ENCODE data around the gene SHD.

SHD gene

GRCh38 chr19:4291184-4291732, 12.2 kb downstream of the SHD start:
- Histone ChIP-seq H3K4ac (ENCODE audit: low read depth, low read length) (no peak overlapping the region), H3K79me1 (ENCODE audit: low read length) (no peaks in the 10 kb centered on the region), H4K8ac (ENCODE audit: low read depth, low read length) (no peak overlapping the region), H4K12ac (ENCODE audit: low read depth, low read length) (no peak overlapping the region), H3K9ac (ENCODE audit: low read length) (no peak overlapping the region), H3K4me3 (ENCODE audit: low read depth, low read length) (no peak overlapping the region), H3K27ac (ENCODE audit: low read depth, low read length) (no peak overlapping the region), H2BK12ac (ENCODE audit: low read length) (no peak overlapping the region), H3K18ac (ENCODE audit: low read length) (no peak overlapping the region), H3K14ac (ENCODE audit: low read length) (no peak overlapping the region), H3K4me2 (ENCODE audit: low read length) (no peak overlapping the region), H3K9me3 (ENCODE audit: insufficient read depth, low read depth, low read length) (peaks cover 3% of the 10 kb centered on the region), H2AK5ac (ENCODE audit: low read length) (no peak overlapping the region), H2AFZ (ENCODE audit: insufficient read depth, low read length, poor library complexity) (no peak overlapping the region), H4K91ac (ENCODE audit: low read depth, low read length) (no peak overlapping the region), H3K27me3 (ENCODE audit: insufficient read depth, low read length) (no peaks in the 10 kb centered on the region), H3K23ac (ENCODE audit: low read length) (no peak overlapping the region), H3K36me3 (ENCODE audit: control insufficient read depth in 1 of 2, insufficient read depth in 2 of 2, low read length in 2 of 2) (no peaks in the 10 kb centered on the region), H2BK120ac (ENCODE audit: insufficient read depth, low read length, poor library complexity) (no peak overlapping the region), H2BK5ac (ENCODE audit: low read depth, low read length, poor library complexity) (no peak overlapping the region), H3K4me1 (ENCODE audit: control insufficient read depth in 1 of 2, insufficient read depth in 2 of 2, low read length in 2 of 2) (no peaks in the 10 kb centered on the region), H3K79me2 (ENCODE audit: control insufficient read depth, insufficient read depth, low read length, poor library complexity) (no peaks in the 10 kb centered on the region)
- no CpG with 5 or more reads among the region's 8 CpGs for WGBS (ENCODE audit: extremely low coverage, insufficient coverage, insufficient read length)
- no peak for DNase-seq

- no peak overlapping the region for H2AFZ ChIP-seq (ENCODE audit: insufficient read depth, low read length, poor library complexity)
- no peak overlapping the region for H3K18ac ChIP-seq (ENCODE audit: low read length)
- no peak for DNase-seq
- peaks cover 3% of the 10 kb centered on the region for H3K9me3 ChIP-seq (ENCODE audit: insufficient read depth, low read depth, low read length)
- H3K79me1 ChIP-seq (ENCODE audit: low read length): no peaks in the 10 kb centered on the region
- H3K27ac ChIP-seq (ENCODE audit: low read depth, low read length): no peak overlapping the region
- H3K79me2 ChIP-seq (ENCODE audit: control insufficient read depth, insufficient read depth, low read length, poor library complexity): no peaks in the 10 kb centered on the region
- H4K8ac ChIP-seq (ENCODE audit: low read depth, low read length): no peak overlapping the region
- H3K4me3 ChIP-seq (ENCODE audit: low read depth, low read length): no peak overlapping the region
- no peak overlapping the region for H3K4me2 ChIP-seq (ENCODE audit: low read length)
- no peak overlapping the region for H4K91ac ChIP-seq (ENCODE audit: low read depth, low read length)
- H3K36me3 ChIP-seq (ENCODE audit: control insufficient read depth in 1 of 2, insufficient read depth in 2 of 2, low read length in 2 of 2): no peaks in the 10 kb centered on the region
- no peak overlapping the region for H3K4ac ChIP-seq (ENCODE audit: low read depth, low read length)
- no peak overlapping the region for H2BK5ac ChIP-seq (ENCODE audit: low read depth, low read length, poor library complexity)
- no peaks in the 10 kb centered on the region for H3K27me3 ChIP-seq (ENCODE audit: insufficient read depth, low read length)
- H3K23ac ChIP-seq (ENCODE audit: low read length): no peak overlapping the region
- H2AK5ac ChIP-seq (ENCODE audit: low read length): no peak overlapping the region
- no peak overlapping the region for H3K9ac ChIP-seq (ENCODE audit: low read length)
- WGBS (ENCODE audit: extremely low coverage, insufficient coverage, insufficient read length): no CpG with 5 or more reads among the region's 15 CpGs
- H3K4me1 ChIP-seq (ENCODE audit: control insufficient read depth in 1 of 2, insufficient read depth in 2 of 2, low read length in 2 of 2): no peaks in the 10 kb centered on the region
- H3K14ac ChIP-seq (ENCODE audit: low read length): no peak overlapping the region
- H2BK12ac ChIP-seq (ENCODE audit: low read length): no peak overlapping the region
- H2BK120ac ChIP-seq (ENCODE audit: insufficient read depth, low read length, poor library complexity): no peak overlapping the region
- no peak overlapping the region for H4K12ac ChIP-seq (ENCODE audit: low read depth, low read length)
Observed at GRCh38 chr19:4292515-4292914, 13.4 kb downstream of the SHD start.

GRCh38 chr19:4294389-4294788, 15.3 kb downstream of the SHD start:
- no peak overlapping the region for H4K91ac ChIP-seq (ENCODE audit: low read depth, low read length)
- H3K36me3 ChIP-seq (ENCODE audit: control insufficient read depth in 1 of 2, insufficient read depth in 2 of 2, low read length in 2 of 2): no peaks in the 10 kb centered on the region
- H3K4ac ChIP-seq (ENCODE audit: low read depth, low read length): no peak overlapping the region
- no peaks in the 10 kb centered on the region for H3K4me1 ChIP-seq (ENCODE audit: control insufficient read depth in 1 of 2, insufficient read depth in 2 of 2, low read length in 2 of 2)
- H4K12ac ChIP-seq (ENCODE audit: low read depth, low read length): no peak overlapping the region
- H4K8ac ChIP-seq (ENCODE audit: low read depth, low read length): no peak overlapping the region
- H3K27ac ChIP-seq (ENCODE audit: low read depth, low read length): no peak overlapping the region
- no peaks in the 10 kb centered on the region for H3K79me2 ChIP-seq (ENCODE audit: control insufficient read depth, insufficient read depth, low read length, poor library complexity)
- H3K23ac ChIP-seq (ENCODE audit: low read length): no peak overlapping the region
- no peak overlapping the region for H3K4me2 ChIP-seq (ENCODE audit: low read length)
- H3K4me3 ChIP-seq (ENCODE audit: low read depth, low read length): no peak overlapping the region
- H3K14ac ChIP-seq (ENCODE audit: low read length): no peak overlapping the region
- H3K27me3 ChIP-seq (ENCODE audit: insufficient read depth, low read length): no peaks in the 10 kb centered on the region
- no peak overlapping the region for H2AK5ac ChIP-seq (ENCODE audit: low read length)
- no peaks in the 10 kb centered on the region for H3K79me1 ChIP-seq (ENCODE audit: low read length)
- no CpG with 5 or more reads among the region's 10 CpGs for WGBS (ENCODE audit: extremely low coverage, insufficient coverage, insufficient read length)
- H2AFZ ChIP-seq (ENCODE audit: insufficient read depth, low read length, poor library complexity): no peak overlapping the region
- no peak for DNase-seq
- H2BK12ac ChIP-seq (ENCODE audit: low read length): no peak overlapping the region
- no peak overlapping the region for H3K18ac ChIP-seq (ENCODE audit: low read length)
- peaks cover 3% of the 10 kb centered on the region for H3K9me3 ChIP-seq (ENCODE audit: insufficient read depth, low read depth, low read length)
- H3K9ac ChIP-seq (ENCODE audit: low read length): no peak overlapping the region
- H2BK120ac ChIP-seq (ENCODE audit: insufficient read depth, low read length, poor library complexity): no peak overlapping the region
- no peak overlapping the region for H2BK5ac ChIP-seq (ENCODE audit: low read depth, low read length, poor library complexity)

GRCh38 chr19:4295972-4296771, 17.1 kb downstream of the SHD start:
- WGBS (ENCODE audit: extremely low coverage, insufficient coverage, insufficient read length): no CpG with 5 or more reads among the region's 14 CpGs
- Histone ChIP-seq H3K79me2 (ENCODE audit: control insufficient read depth, insufficient read depth, low read length, poor library complexity) (no peaks in the 10 kb centered on the region), H2BK120ac (ENCODE audit: insufficient read depth, low read length, poor library complexity) (no peak overlapping the region), H2BK5ac (ENCODE audit: low read depth, low read length, poor library complexity) (no peak overlapping the region), H3K4me2 (ENCODE audit: low read length) (no peak overlapping the region), H3K79me1 (ENCODE audit: low read length) (no peaks in the 10 kb centered on the region), H3K4ac (ENCODE audit: low read depth, low read length) (no peak overlapping the region), H4K91ac (ENCODE audit: low read depth, low read length) (no peak overlapping the region), H2BK12ac (ENCODE audit: low read length) (no peak overlapping the region), H3K18ac (ENCODE audit: low read length) (no peak overlapping the region), H3K27ac (ENCODE audit: low read depth, low read length) (no peak overlapping the region), H3K14ac (ENCODE audit: low read length) (no peak overlapping the region), H2AK5ac (ENCODE audit: low read length) (no peak overlapping the region), H4K12ac (ENCODE audit: low read depth, low read length) (no peak overlapping the region), H3K4me1 (ENCODE audit: control insufficient read depth in 1 of 2, insufficient read depth in 2 of 2, low read length in 2 of 2) (no peaks in the 10 kb centered on the region), H3K27me3 (ENCODE audit: insufficient read depth, low read length) (no peaks in the 10 kb centered on the region), H4K8ac (ENCODE audit: low read depth, low read length) (no peak overlapping the region), H3K9ac (ENCODE audit: low read length) (no peak overlapping the region), H2AFZ (ENCODE audit: insufficient read depth, low read length, poor library complexity) (no peak overlapping the region), H3K9me3 (ENCODE audit: insufficient read depth, low read depth, low read length) (peaks cover 3% of the 10 kb centered on the region), H3K36me3 (ENCODE audit: control insufficient read depth in 1 of 2, insufficient read depth in 2 of 2, low read length in 2 of 2) (no peaks in the 10 kb centered on the region), H3K23ac (ENCODE audit: low read length) (no peak overlapping the region), H3K4me3 (ENCODE audit: low read depth, low read length) (peak overlapping the region; percentile 39)
- DNase-seq: no peak
